H9 (cell line): Measurements from ENCODE around the gene FOXK1. TPM values are rescaled to one million over a fixed set of nuclear protein-coding genes. Genes with fewer than 3 reads are reported as not detected.

Experiments
- DNase-seq: peaks from one replicate; pipeline ENCODE4 v3.0.0-alpha.2; 2017
- H2AFZ ChIP-seq: one replicate; pipeline ENCODE4 v1.6.1; 2013; ENCODE audit warnings: mild to moderate bottlenecking, low read length, control low read depth, moderate library complexity
- H2AK5ac ChIP-seq: 2 replicates; pipeline ENCODE4 v1.6.1; 2013; ENCODE audit warnings: low read length, control low read depth, mixed read lengths; ENCODE audit not compliant: insufficient read length
- H2BK120ac ChIP-seq: one replicate; pipeline ENCODE4 v1.6.1; 2013; ENCODE audit warnings: low read depth, mild to moderate bottlenecking, low read length, control low read depth, inconsistent platforms; ENCODE audit not compliant: poor library complexity, severe bottlenecking
- H2BK12ac ChIP-seq: 2 replicates; pipeline ENCODE4 v1.6.1; 2013; ENCODE audit warnings: low read length, control low read depth, mixed read lengths, low read depth; ENCODE audit not compliant: insufficient read length
- H2BK15ac ChIP-seq: 2 replicates; pipeline ENCODE4 v1.6.1; 2013; ENCODE audit warnings: low read depth, low read length, control low read depth
- H2BK20ac ChIP-seq: one replicate; pipeline ENCODE4 v1.6.1; 2013; ENCODE audit warnings: low read depth, mild to moderate bottlenecking, low read length, control low read depth, inconsistent platforms; ENCODE audit not compliant: poor library complexity, severe bottlenecking
- H2BK5ac ChIP-seq: 2 replicates; pipeline ENCODE4 v1.6.1; 2013; ENCODE audit warnings: low read length, control low read depth, mixed read lengths; ENCODE audit not compliant: insufficient read length
- H3K14ac ChIP-seq: 2 replicates; pipeline ENCODE4 v1.6.1; 2013; ENCODE audit warnings: low read length, control low read depth; ENCODE audit not compliant: insufficient read depth
- H3K18ac ChIP-seq: 2 replicates; pipeline ENCODE4 v1.6.1; 2013; ENCODE audit warnings: low read depth, mild to moderate bottlenecking, mixed read lengths, low read length, control low read depth; ENCODE audit not compliant: insufficient read length
- H3K23ac ChIP-seq: 2 replicates; pipeline ENCODE4 v1.6.1; 2013; ENCODE audit warnings: low read length, control low read depth, mixed read lengths, low read depth; ENCODE audit not compliant: insufficient read length
- H3K23me2 ChIP-seq: 2 replicates; pipeline ENCODE4 v1.6.1; 2013; ENCODE audit warnings: low read depth, mild to moderate bottlenecking, mixed read lengths, low read length, control low read depth; ENCODE audit not compliant: insufficient read length, poor library complexity, severe bottlenecking
- H3K27ac ChIP-seq: 2 replicates; pipeline ENCODE4 v1.5.1; 2013; ENCODE audit warnings: low read length, control low read depth, mixed read lengths, low read depth; ENCODE audit not compliant: insufficient read length
- H3K27me3 ChIP-seq: 2 replicates; pipeline ENCODE4 v1.6.1; 2013; ENCODE audit warnings: low read length, control low read depth, inconsistent platforms; ENCODE audit not compliant: insufficient read depth
- H3K4ac ChIP-seq: 2 replicates; pipeline ENCODE4 v1.6.1; 2013; ENCODE audit warnings: low read depth, mild to moderate bottlenecking, control low read depth, inconsistent platforms, low read length, moderate library complexity
- H3K4me1 ChIP-seq: 2 replicates; pipeline ENCODE4 v1.6.1; 2013; ENCODE audit warnings: low read length, control low read depth, inconsistent platforms; ENCODE audit not compliant: insufficient read depth
- H3K4me2 ChIP-seq: 2 replicates; pipeline ENCODE4 v1.6.1; 2013; ENCODE audit warnings: low read length, control low read depth, mixed read lengths; ENCODE audit not compliant: insufficient read length, insufficient read depth
- H3K56ac ChIP-seq: 2 replicates; pipeline ENCODE4 v1.6.1; 2013; ENCODE audit warnings: low read depth, mild to moderate bottlenecking, mixed read lengths, low read length, control low read depth; ENCODE audit not compliant: insufficient read length
- H3K79me1 ChIP-seq: 2 replicates; pipeline ENCODE4 v1.6.1; 2013; ENCODE audit warnings: low read depth, mild to moderate bottlenecking, moderate library complexity, low read length, control low read depth, inconsistent platforms; ENCODE audit not compliant: insufficient read depth, poor library complexity, severe bottlenecking
- H3K79me2 ChIP-seq: 2 replicates; pipeline ENCODE4 v1.6.1; 2013; ENCODE audit warnings: low read length, control low read depth, inconsistent platforms; ENCODE audit not compliant: insufficient read depth
- H3K9ac ChIP-seq: 2 replicates; pipeline ENCODE4 v1.6.1; 2013; ENCODE audit warnings: low read length, control low read depth, mixed read lengths; ENCODE audit not compliant: insufficient read length; ENCODE audit errors: extremely low read depth
- H3K9me3 ChIP-seq: one replicate; pipeline ENCODE4 v1.6.1; 2013; ENCODE audit warnings: low read depth, low read length, inconsistent platforms; ENCODE audit not compliant: control insufficient read depth
- H3T11ph ChIP-seq: one replicate; pipeline ENCODE4 v1.6.1; 2013; ENCODE audit warnings: mild to moderate bottlenecking, low read length, control low read depth, inconsistent platforms
- H4K20me1 ChIP-seq: one replicate; pipeline ENCODE4 v1.6.1; 2013; ENCODE audit not compliant: control insufficient read depth, insufficient read length, insufficient read depth
- H4K5ac ChIP-seq: 2 replicates; pipeline ENCODE4 v1.6.1; 2013; ENCODE audit warnings: low read depth, mild to moderate bottlenecking, mixed read lengths, low read length, control low read depth; ENCODE audit not compliant: insufficient read length
- H4K8ac ChIP-seq: replicated peaks from 2 replicates; pipeline ENCODE4 v1.6.1; 2013; ENCODE audit warnings: low read length, control low read depth, mixed read lengths, low read depth; ENCODE audit not compliant: insufficient read length
- H4K91ac ChIP-seq: 2 replicates; pipeline ENCODE4 v1.6.1; 2013; ENCODE audit warnings: low read depth, mild to moderate bottlenecking, moderate library complexity, mixed read lengths, low read length, control low read depth; ENCODE audit not compliant: insufficient read length
- H3K27ac Mint-ChIP-seq, 3 experiments: 2 replicates in 2 of 3; 3 replicates in 1 of 3; pipeline ENCODE4 v1.8.0; 2020 to 2021; ENCODE audit warnings: mixed read lengths in 3 of 3, mild to moderate bottlenecking in 1 of 3, moderate library complexity in 1 of 3
- H3K27me3 Mint-ChIP-seq: 2 replicates; pipeline ENCODE4 v1.8.0; 2021; ENCODE audit warnings: low read depth, mild to moderate bottlenecking, moderate library complexity, mixed read lengths
- H3K36me3 Mint-ChIP-seq, 3 experiments: 2 replicates in 2 of 3; 3 replicates in 1 of 3; pipeline ENCODE4 v1.8.0; 2020 to 2021; ENCODE audit warnings: low read depth in 3 of 3, mixed read lengths in 3 of 3; ENCODE audit not compliant: insufficient read depth in 1 of 3
- H3K4me1 Mint-ChIP-seq, 2 experiments: 2 replicates each; pipeline ENCODE4 v1.8.0; 2020; ENCODE audit warnings: mixed read lengths in 2 of 2
- H3K4me3 Mint-ChIP-seq, 2 experiments: 2 replicates in 1 of 2; 3 replicates in 1 of 2; pipeline ENCODE4 v1.8.0; 2020 to 2021; ENCODE audit warnings: mild to moderate bottlenecking in 2 of 2, mixed read lengths in 2 of 2, moderate library complexity in 1 of 2
- H3K9me3 Mint-ChIP-seq, 2 experiments: 2 replicates in 1 of 2; 3 replicates in 1 of 2; pipeline ENCODE4 v1.8.0; 2020; ENCODE audit warnings: mild to moderate bottlenecking in 2 of 2, mixed read lengths in 2 of 2, moderate library complexity in 1 of 2
- WGBS: extraction: QIAGEN DNeasy Blood & Tissue Kit; methylation state at CpG from one replicate; pipeline ENCODE4 v1.1.7; 2013; ENCODE audit warnings: missing lambda C conversion rate, low lambda C conversion rate, mixed read lengths; ENCODE audit not compliant: insufficient read length; ENCODE audit errors: extremely low coverage; 5-methylcytosine and 5-hydroxymethylcytosine counted together
- total RNA-seq: library from RNA; stranded (reverse); gene quantifications from 2 replicates; pipeline ENCODE4 v1.2.1, GENCODE V29; 2021
- TF ChIP-seq, protein P1 (sequence below): fragments of 200-600 bp; sonication (generic); conservative IDR thresholded peaks from 3 replicates; pipeline ENCODE4 v1.8.0; 2021; ENCODE audit warnings: antibody characterized with exemption, mild to moderate bottlenecking

FOXK1 gene
- total RNA-seq, 1 experiment from 2014 or later: 14.4 TPM

DNA sequence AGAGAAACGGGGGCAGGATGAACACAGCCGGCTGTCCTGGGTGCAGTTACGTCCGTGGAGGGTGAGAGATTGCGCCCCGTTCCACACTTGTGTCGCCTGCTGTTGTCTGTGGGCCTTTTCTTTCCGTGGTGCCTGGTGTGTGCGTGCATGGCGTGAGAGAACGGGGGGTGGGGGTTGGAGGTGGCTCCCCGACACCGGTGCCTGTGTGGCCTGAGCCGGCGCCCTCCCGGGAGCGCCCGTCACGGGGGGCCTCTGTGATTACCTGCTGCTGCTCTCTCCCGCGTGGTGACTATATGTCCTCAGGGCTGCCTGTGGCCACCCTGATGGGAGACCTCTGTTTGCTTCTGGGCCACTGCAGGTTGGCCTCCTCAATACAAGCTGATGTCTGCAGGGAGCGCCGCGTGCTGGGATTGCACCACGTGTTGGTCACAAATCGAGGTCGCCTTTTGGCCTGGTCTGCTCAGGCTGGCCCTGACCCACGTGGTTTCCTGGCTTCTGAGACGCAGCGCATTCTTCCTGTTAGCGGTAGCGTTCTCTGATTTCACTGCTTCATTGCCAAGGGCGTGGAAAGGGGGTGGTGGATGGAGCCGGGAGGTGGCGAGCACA lies 82.4 kb downstream of the FOXK1 start:
- Histone ChIP-seq H2BK5ac (no peak overlapping the region), H2BK120ac (no peak overlapping the region), H3K14ac (no peak overlapping the region; the same call in 1 of the 2 replicates), H3K27ac (no peak overlapping the region), H3K23ac (no peak overlapping the region), H2AK5ac (no peak overlapping the region), H3K18ac (no peak overlapping the region), H2BK15ac (no peak overlapping the region), H4K20me1 (no peaks in the 10 kb centered on the region), H3K9ac (no peak overlapping the region), H3K79me1 (no peaks in the 10 kb centered on the region), H3K4me1 (no peaks in the 10 kb centered on the region), H3K56ac (no peak overlapping the region), H3K4ac (no peak overlapping the region), H4K8ac (no peak overlapping the region), H3K27me3 (no peaks in the 10 kb centered on the region), H4K5ac (no peak overlapping the region), H3T11ph (no peak overlapping the region), H2BK12ac (no peak overlapping the region), H4K91ac (no peak overlapping the region), H3K23me2 (no peaks in the 10 kb centered on the region), H3K79me2 (no peaks in the 10 kb centered on the region), H2AFZ (no peak overlapping the region), H3K4me2 (no peak overlapping the region), H3K9me3 (no peaks in the 10 kb centered on the region), H2BK20ac (no peak overlapping the region)
- no peak for DNase-seq
- Mint-ChIP-seq H3K27me3 (no peaks in the 10 kb centered on the region), H3K27ac (peak overlapping the region in 1 of 3 experiments; percentile 77; a peak in 1 of 7 replicates), H3K4me3 (no peak overlapping the region), H3K9me3 (no peaks in the 10 kb centered on the region), H3K36me3 (peaks cover 9 to 11% (median 10%) of the 10 kb centered on the region in 3 experiments; a peak in 6 of 7 replicates), H3K4me1 (no peaks in the 10 kb centered on the region)
- WGBS: no CpG with 5 or more reads among the region's 35 CpGs
- TF ChIP-seq, protein P1, sequence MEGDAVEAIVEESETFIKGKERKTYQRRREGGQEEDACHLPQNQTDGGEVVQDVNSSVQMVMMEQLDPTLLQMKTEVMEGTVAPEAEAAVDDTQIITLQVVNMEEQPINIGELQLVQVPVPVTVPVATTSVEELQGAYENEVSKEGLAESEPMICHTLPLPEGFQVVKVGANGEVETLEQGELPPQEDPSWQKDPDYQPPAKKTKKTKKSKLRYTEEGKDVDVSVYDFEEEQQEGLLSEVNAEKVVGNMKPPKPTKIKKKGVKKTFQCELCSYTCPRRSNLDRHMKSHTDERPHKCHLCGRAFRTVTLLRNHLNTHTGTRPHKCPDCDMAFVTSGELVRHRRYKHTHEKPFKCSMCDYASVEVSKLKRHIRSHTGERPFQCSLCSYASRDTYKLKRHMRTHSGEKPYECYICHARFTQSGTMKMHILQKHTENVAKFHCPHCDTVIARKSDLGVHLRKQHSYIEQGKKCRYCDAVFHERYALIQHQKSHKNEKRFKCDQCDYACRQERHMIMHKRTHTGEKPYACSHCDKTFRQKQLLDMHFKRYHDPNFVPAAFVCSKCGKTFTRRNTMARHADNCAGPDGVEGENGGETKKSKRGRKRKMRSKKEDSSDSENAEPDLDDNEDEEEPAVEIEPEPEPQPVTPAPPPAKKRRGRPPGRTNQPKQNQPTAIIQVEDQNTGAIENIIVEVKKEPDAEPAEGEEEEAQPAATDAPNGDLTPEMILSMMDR: no peak
